CD4-positive, alpha-beta T cell treated with Interleukin-2 at 100 ng/mL for 4 hours (primary cell): ENCODE measurements around the gene HMG20A.
A peak's percentile ranks its signal among the peaks of the same experiment; 100 is the strongest.

ENCODE experiments used
- DNase-seq: peaks from one replicate; pipeline ENCODE4 v3.0.0-alpha.2; 2020; ENCODE audit warnings: low spot score

HMG20A gene

DNA sequence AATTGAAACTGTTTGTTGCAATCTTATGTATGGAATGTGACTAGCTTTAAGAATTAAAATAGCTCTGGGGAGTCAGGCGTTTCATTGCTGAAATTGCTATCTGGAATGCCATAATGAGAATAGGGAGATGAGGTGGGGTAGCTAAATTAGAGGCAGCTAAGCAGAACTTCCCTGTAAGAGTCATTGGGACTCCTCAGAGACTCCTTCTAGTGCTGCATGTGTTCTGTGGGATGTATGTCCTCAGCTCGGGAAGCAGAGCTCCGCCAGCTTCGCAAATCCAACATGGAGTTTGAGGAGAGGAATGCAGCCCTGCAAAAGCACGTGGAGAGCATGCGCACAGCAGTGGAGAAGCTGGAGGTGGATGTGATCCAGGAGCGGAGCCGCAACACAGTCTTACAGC is 57.4 kb downstream of the HMG20A start:
- DNase-seq, result no peak

DNA sequence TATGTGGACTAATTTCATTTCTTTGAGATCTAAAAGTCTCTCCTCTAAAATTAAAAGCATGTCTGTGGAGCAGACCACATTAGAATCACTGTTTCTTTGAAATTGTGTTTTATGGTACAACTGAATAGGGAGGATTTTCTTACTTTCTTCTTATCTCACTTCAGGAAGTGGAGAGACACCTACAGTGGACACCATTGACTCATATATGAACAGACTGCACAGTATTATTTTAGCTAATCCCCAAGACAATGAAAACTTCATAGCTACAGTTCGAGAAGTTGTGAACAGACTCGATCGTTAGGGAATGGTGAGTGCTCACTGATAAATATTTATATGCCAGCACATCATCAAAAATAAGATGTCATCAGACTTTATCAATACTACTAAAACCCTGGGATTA is 58.3 kb downstream of the HMG20A start:
- DNase-seq, result no peak

GRCh38 chr15:77480859-77481633 is 60.4 kb downstream of the HMG20A start:
- no peak for DNase-seq

GRCh38 chr15:77481670-77482069 is 61.0 kb downstream of the HMG20A start:
- DNase-seq, result no peak

DNA sequence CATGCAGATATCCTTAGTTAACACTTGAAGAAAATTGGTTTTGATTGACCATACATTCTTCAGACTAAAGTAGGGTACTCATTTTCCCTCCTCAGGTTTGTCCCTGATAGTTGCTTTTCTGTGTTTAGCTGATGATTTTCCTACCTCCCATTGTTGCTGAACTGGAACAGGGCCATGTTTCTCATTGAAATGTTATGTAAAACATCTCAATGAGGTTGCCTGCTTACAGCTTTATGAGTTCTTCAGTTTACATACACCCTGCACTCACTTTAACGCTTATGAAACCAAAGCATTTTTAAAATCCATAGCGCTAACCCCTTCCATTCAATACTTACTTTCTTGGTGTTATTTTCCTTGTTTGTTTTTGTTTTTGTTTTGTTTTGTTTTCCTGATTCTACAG is 61.9 kb downstream of the HMG20A start:
- DNase-seq, result no peak

DNA sequence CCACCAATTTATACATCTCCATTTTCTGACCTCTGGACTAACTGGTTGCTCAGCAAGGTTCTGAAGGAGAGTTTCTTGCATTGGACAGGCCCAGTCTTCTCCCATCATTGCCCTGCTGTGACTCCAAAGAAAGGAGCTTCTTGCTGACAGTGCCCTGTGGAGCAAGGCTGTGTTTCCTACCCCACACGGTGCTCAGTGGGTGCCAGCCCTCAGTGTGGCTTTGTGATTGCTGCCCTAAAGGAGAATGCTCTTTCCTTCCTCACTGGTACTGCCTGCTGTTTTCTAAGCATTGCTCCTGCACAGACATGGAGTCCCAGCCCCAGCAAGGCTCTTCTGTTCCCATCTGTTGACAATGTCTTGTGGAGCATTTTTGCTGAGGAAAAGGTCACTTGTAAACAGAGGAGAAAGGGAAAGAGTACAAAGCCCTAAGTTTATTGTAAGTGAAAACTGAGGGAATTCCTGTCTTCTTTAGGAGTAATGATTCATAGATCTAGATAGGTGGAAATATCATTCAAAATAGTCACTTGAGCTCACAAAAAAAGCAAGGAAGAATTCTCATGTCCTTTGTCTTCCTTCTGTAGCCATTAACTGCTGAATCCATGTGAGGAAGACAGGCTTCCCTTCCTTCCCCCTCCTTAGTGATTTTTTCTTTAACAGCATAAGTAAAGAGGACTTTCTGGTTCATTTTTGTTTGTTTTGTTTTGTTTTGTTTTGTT is 62.9 kb downstream of the HMG20A start:
- no peak for DNase-seq

DNA sequence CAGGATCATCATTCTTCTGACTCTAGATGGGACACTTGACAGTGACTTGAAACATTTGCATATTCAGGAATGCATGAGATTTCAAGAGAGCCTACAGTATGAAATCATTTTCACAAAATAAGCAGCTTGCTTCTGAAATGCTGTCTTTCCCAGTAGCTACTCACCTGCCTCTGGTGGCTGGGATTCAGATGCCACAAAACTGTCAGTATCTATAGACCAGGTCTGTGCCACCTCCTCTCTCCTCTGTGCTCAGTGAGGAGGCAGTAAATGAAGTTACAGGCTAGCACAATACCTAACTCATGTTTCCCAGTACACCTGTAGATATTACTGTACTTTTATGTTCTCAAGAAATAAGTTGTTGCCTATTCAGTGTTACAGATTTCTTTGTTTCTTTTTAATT is 64.3 kb downstream of the HMG20A start:
- DNase-seq, result no peak

GRCh38 chr15:77486542-77487468 is 66.1 kb downstream of the HMG20A start:
- no peak for DNase-seq

DNA sequence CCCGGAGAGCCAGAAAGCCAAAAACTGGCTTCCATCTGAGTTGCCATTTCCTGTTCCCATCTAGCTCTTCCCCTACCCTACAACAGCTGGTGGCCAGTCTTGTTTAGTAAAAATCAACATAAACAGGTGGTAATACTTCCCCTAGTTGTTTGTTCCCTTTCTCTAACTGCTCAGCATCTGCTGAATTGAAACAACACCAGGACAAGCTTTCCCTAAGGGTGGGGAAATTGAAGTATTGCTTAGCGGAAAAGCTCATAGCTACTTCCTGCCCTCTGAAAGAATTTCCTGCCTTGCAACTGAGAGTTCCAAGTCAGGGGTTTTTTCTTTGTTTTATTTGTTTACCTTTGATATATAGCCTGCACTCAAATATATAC is 66.8 kb downstream of the HMG20A start:
- DNase-seq, result no peak

- no peak for DNase-seq
Measured at GRCh38 chr15:77487888-77488287, 67.2 kb downstream of the HMG20A start.

- no peak for DNase-seq
Measured at GRCh38 chr15:77489647-77490046, 69.0 kb downstream of the HMG20A start.

- no peak for DNase-seq
Measured at GRCh38 chr15:77493324-77493907, 72.7 kb downstream of the HMG20A start.

DNA sequence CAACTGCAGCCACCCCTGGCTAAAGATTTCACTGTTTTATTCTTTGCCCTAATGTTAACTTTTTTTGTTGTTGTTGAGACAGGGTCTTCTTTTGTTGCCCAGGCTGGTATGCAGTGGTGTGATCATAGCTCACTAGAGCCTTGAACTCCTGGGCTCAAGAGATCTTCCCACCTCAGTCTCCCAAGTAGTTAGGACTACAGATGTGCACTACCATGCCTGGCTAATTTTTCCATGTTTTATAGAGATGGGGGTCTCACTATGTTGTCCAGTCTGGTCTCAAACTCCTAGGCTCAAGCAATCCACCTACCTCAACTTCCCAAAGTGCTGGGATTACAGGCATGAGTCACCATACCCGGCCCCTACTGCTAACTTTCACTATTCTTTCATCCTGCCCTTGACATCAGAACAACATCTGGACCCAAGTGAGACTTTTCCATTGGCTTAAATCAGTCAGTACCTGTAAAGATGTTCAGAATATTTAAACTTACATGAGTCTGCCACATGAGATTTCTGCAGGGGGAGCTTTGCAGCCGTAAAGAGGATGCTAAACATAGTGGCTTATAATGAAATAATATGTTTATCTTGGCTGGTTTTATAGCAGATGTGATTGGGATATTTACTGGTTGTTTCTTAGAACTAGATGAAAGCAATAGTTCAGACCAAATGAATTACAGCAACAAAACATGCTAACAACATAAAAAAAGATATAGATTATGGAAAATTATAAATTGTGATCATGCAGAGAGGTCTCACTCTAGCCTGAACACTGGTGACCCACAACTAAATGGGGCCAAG is 73.6 kb downstream of the HMG20A start:
- no peak for DNase-seq

- no peak for DNase-seq
Measured at GRCh38 chr15:77494964-77495363, 74.3 kb downstream of the HMG20A start.

DNA sequence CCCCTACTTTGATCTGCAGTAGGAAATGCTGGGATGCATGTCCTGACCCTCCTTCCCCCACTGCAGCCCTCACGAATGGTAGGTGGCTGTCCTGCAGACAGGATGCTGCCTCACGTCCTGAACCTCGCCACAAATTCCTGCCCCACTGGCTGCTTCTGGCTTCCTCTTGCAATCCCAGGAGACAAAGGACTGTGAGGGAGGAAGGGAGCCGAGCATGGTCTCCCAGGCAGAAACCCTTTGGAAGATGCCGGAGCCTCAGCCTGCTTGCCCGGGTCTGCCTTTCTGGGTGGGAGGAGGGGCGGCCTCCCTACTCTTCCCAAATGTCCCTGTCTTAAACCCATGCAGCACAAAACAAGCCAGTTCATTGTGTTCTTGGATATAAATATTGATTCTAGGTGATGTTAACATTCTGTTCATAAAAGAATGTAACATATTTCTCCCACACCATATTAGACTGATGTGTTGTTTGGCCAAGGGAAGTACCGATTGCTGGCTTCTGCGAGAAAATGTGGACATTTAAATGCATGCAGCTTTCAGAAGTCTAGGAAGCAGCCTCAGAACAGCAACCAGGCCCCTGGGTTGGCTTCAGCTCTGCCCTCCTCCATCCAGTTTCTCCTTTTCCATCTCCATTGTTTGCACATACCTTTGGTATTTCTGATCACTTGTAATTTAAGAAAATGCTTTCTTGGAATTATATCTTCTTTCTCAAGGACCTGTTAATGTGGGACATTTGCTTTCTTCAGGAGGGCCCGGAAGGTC is 75.3 kb downstream of the HMG20A start:
- no peak for DNase-seq

- DNase-seq, result peak; percentile 60
Measured at GRCh38 chr15:77496715-77497109, 76.0 kb downstream of the HMG20A start.

- no peak for DNase-seq
Measured at GRCh38 chr15:77497110-77497737, 76.5 kb downstream of the HMG20A start.

DNA sequence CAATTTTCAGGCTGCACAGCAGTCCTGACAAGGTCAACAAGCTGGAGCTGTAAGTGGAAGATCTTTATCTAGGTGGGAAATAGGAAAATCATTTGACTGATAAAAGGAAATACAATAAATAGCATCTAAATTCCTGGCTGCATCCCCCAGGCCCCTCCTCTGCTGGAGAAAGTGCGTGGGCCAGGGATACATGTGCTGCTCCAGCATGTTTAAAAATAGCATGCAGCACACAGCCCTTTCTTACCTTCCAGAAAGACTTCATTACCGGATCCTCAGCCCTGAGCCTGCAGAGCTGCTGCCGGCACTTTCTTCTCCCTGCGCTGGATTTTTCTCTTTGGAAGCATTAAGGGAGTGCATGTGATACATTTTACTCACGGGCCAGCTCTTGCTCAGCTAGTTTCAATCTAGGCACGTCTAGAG is 77.3 kb downstream of the HMG20A start:
- no peak for DNase-seq

GRCh38 chr15:77499087-77499760 is 78.5 kb downstream of the HMG20A start:
- no peak for DNase-seq

- no peak for DNase-seq
Measured at GRCh38 chr15:77500989-77501388, 80.3 kb downstream of the HMG20A start.
